SK-N-SH (cell line): Measurements from ENCODE around the gene GPR107. TPM values are rescaled to one million over a fixed set of nuclear protein-coding genes. Genes with fewer than 3 reads are reported as not detected.

ENCODE experiments used
- CTCF ChIA-PET: fragments of 300-600, 350-600 bp; formaldehyde crosslinking; extraction: SDS; loops from one replicate; lab custom pipeline; 2021; lab: Yijun Ruan, JAX
- POLR2A ChIA-PET: fragments of 350-600 bp; sonication (Branson Sonifier 250); formaldehyde crosslinking; extraction: SDS; loops from one replicate; lab custom pipeline; 2020; ENCODE audit warnings: antibody characterized with exemption, inconsistent platforms; lab: Yijun Ruan, JAX
- DNase-seq: peaks from one replicate; pipeline ENCODE4 v3.0.0; 2012
- H2AFZ ChIP-seq: fragments of 200-600 bp; sonication (generic); 2 replicates; pipeline ENCODE4 v1.8.1; 2016; ENCODE audit warnings: antibody characterized with exemption, mild to moderate bottlenecking, low read depth
- H3F3A ChIP-seq: fragments of 200-600 bp; sonication (generic); replicated peaks from 2 replicates; pipeline ENCODE3; 2016; ENCODE audit warnings: antibody characterized with exemption, mild to moderate bottlenecking; ENCODE audit not compliant: insufficient read depth
- H3K27ac ChIP-seq, 2 experiments: fragments of 200-500 bp in 1 of 2; fragments of 200-600 bp in 1 of 2; sonication (Bioruptor generic) in 1 of 2; sonication (generic), shearing (Covaris generic) in 1 of 2; 2 replicates each; pipeline versions ENCODE4 v1.5.1 to v1.6.1; 2014 to 2016; ENCODE audit warnings: low read depth in 2 of 2, inconsistent platforms in 1 of 2, low read length in 1 of 2, mild to moderate bottlenecking in 1 of 2, mixed read lengths in 1 of 2
- H3K27me3 ChIP-seq: fragments of 200-600 bp; sonication (generic), shearing (Covaris generic); 2 replicates; pipeline ENCODE4 v1.6.1; 2016; ENCODE audit warnings: mixed run types; ENCODE audit not compliant: insufficient read depth
- H3K36me3 ChIP-seq, 2 experiments: fragments of 200-500 bp in 1 of 2; fragments of 200-600 bp in 1 of 2; sonication (Bioruptor generic) in 1 of 2; sonication (generic) in 1 of 2; replicated peaks in 1 of 2; 2 replicates each; pipeline versions ENCODE3 to v1.5.1; 2014 to 2016; ENCODE audit warnings: low read length in 1 of 2, mild to moderate bottlenecking in 1 of 2; ENCODE audit not compliant: insufficient read depth in 2 of 2, control insufficient read depth in 1 of 2
- H3K4me1 ChIP-seq, 2 experiments: fragments of 200-500 bp in 1 of 2; fragments of 200-600 bp in 1 of 2; sonication (Bioruptor generic) in 1 of 2; sonication (generic), shearing (Covaris generic) in 1 of 2; 2 replicates each; pipeline versions ENCODE4 v1.5.1 to v1.6.1; 2014 to 2016; ENCODE audit warnings: low read depth in 1 of 2, low read length in 1 of 2, mixed run types in 1 of 2; ENCODE audit not compliant: insufficient read depth in 2 of 2, control insufficient read depth in 1 of 2
- H3K4me2 ChIP-seq: fragments of 200-600 bp; sonication (generic), shearing (Covaris generic); 2 replicates; pipeline ENCODE4 v1.6.1; 2017; ENCODE audit warnings: mixed run types
- H3K4me3 ChIP-seq, 2 experiments: fragments of 200-500 bp in 1 of 2; fragments of 200-600 bp in 1 of 2; sonication (Bioruptor generic) in 1 of 2; sonication (generic), shearing (Covaris generic) in 1 of 2; 2 replicates each; pipeline versions ENCODE4 v1.5.1 to v1.8.1; 2014 to 2016; ENCODE audit warnings: low read depth in 2 of 2, inconsistent platforms in 1 of 2, low read length in 1 of 2, mild to moderate bottlenecking in 1 of 2, mixed read lengths in 1 of 2, moderate library complexity in 1 of 2
- H3K79me2 ChIP-seq: fragments of 200-600 bp; sonication (generic); 2 replicates; pipeline ENCODE4 v1.8.1; 2017; ENCODE audit warnings: mild to moderate bottlenecking; ENCODE audit not compliant: insufficient read depth
- H3K9ac ChIP-seq: fragments of 200-600 bp; sonication (generic); 2 replicates; pipeline ENCODE4 v1.6.1; 2017; ENCODE audit warnings: mixed run types
- H3K9me2 ChIP-seq: fragments of 200-600 bp; sonication (generic); 2 replicates; pipeline ENCODE4 v1.6.1; 2017; ENCODE audit warnings: mixed run types
- H3K9me3 ChIP-seq: fragments of 200-600 bp; sonication (generic); 2 replicates; pipeline ENCODE4 v1.6.1; 2017; ENCODE audit warnings: mixed run types, mild to moderate bottlenecking, moderate library complexity
- H4K20me1 ChIP-seq: fragments of 200-600 bp; sonication (generic); 2 replicates; pipeline ENCODE4 v1.6.1; 2017; ENCODE audit warnings: mild to moderate bottlenecking, mixed run types; ENCODE audit not compliant: insufficient read depth
- CTCF ChIP-seq: fragments of 200-600 bp; sonication (generic); IDR thresholded peaks from 2 replicates; pipeline ENCODE4 v1.6.1; 2017; ENCODE audit warnings: antibody characterized with exemption, mild to moderate bottlenecking, moderate library complexity
- EP300 ChIP-seq, 2 experiments: IDR thresholded peaks; 2 replicates each; pipeline versions ENCODE4 v1.4.0 to v1.6.1; 2012; ENCODE audit warnings: borderline replicate concordance in 1 of 2, low read depth in 1 of 2, low read length in 1 of 2
- EZH2phosphoT487 ChIP-seq: fragments of 200-600 bp; sonication (generic); IDR thresholded peaks from 2 replicates; pipeline ENCODE4 v1.6.1; 2017; ENCODE audit warnings: low read depth, mixed run types, mild to moderate bottlenecking, antibody characterized with exemption, moderate library complexity, borderline replicate concordance
- FOSL2 ChIP-seq: IDR thresholded peaks from 2 replicates; pipeline ENCODE4 v1.4.0; 2012; ENCODE audit warnings: low read depth, mild to moderate bottlenecking, moderate library complexity, borderline replicate concordance
- IRF3 ChIP-seq: fragments of 150-350 bp; IDR thresholded peaks from 2 replicates; pipeline ENCODE4 v1.6.1; 2016; ENCODE audit warnings: mild to moderate bottlenecking, low read depth, low read length
- JUND ChIP-seq: IDR thresholded peaks from 2 replicates; pipeline ENCODE4 v1.4.0; 2012
- MXI1 ChIP-seq: IDR thresholded peaks from 2 replicates; pipeline ENCODE4 v1.6.1; 2012; ENCODE audit warnings: mild to moderate bottlenecking, low read depth, low read length, improper control_type of control experiment
- NFIC ChIP-seq: IDR thresholded peaks from 2 replicates; pipeline ENCODE4 v1.4.0; 2012; ENCODE audit warnings: borderline replicate concordance
- RAD21 ChIP-seq: IDR thresholded peaks from 2 replicates; pipeline ENCODE4 v1.6.1; 2012; ENCODE audit warnings: mild to moderate bottlenecking, low read length
- RFX5 ChIP-seq: IDR thresholded peaks from 2 replicates; pipeline ENCODE4 v1.6.1; 2012; ENCODE audit warnings: mild to moderate bottlenecking, improper control_type of control experiment, low read length
- RXRA ChIP-seq: IDR thresholded peaks from 2 replicates; pipeline ENCODE4 v1.4.0; 2012; ENCODE audit warnings: low read depth, mild to moderate bottlenecking, borderline replicate concordance
- TAF1 ChIP-seq: IDR thresholded peaks from 2 replicates; pipeline ENCODE4 v1.6.1; 2012; ENCODE audit warnings: low read depth, mild to moderate bottlenecking, low read length, moderate library complexity, borderline replicate concordance
- YY1 ChIP-seq: IDR thresholded peaks from 2 replicates; pipeline ENCODE4 v1.4.0; 2012; ENCODE audit warnings: low read depth, mild to moderate bottlenecking
- ZBTB33 ChIP-seq: IDR thresholded peaks from 2 replicates; pipeline ENCODE4 v1.4.0; 2012; ENCODE audit warnings: low read depth, borderline replicate concordance
- WGBS: methylation state at CpG from one replicate; pipeline ENCODE4 v1.1.6; 2017; ENCODE audit warnings: low lambda C conversion rate; 5-methylcytosine and 5-hydroxymethylcytosine counted together
- polyA plus RNA-seq, 3 experiments: library from polyadenylated mRNA; depleted of rRNA; stranded (reverse); fragments of >200 nt; gene quantifications; 2 replicates each; pipeline ENCODE4 v1.2.3, GENCODE V29; 2012
- TF ChIP-seq, protein P1 (sequence below): IDR thresholded peaks from 2 replicates; pipeline ENCODE4 v1.4.0; 2012; ENCODE audit warnings: low read depth
- TF ChIP-seq, protein P2 (sequence below): fragments of 150-350 bp; IDR thresholded peaks from 2 replicates; pipeline ENCODE4 v1.6.1; 2017; ENCODE audit warnings: antibody characterized with exemption, low read length, low read depth, borderline replicate concordance

Gene GPR107
- polyA plus RNA-seq, 1 of the 3 experiments (the other 2 are of a cell fraction), result 23.0 TPM

DNA sequence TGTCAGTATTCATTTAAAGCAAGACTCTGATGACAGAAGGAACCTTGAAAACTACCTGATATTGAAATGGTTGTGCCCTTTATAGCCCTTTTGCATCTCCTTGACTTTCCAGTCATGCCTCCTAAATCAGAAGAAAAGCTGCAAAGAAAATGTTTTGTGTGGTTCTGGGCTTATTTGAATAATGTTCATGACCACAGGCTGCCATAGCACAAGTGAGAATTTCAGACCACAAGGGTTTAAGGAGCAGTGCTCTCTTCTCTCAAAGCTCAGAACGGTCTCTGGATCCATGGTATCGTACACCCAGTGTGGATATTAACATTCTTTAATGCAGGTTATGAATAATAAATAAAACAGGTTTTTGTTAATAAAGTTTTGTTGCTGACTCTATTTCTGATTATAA, 54.2 kb downstream of the GPR107 start:
- Histone ChIP-seq H3K4me1 (peaks cover 0 to 18% of the 10 kb centered on the region in 2 experiments; a peak in 1 of 4 replicates), H3K79me2 (no peaks in the 10 kb centered on the region), H3F3A (peaks cover 3% of the 10 kb centered on the region), H3K9ac (no peak overlapping the region), H2AFZ (no peak overlapping the region), H3K9me2 (no peaks in the 10 kb centered on the region), H3K36me3 (peaks cover 28 to 40% of the 10 kb centered on the region in 2 experiments), H3K4me3 (no peak overlapping the region), H3K27me3 (no peaks in the 10 kb centered on the region), H3K4me2 (no peak overlapping the region), H3K9me3 (no peaks in the 10 kb centered on the region), H4K20me1 (no peaks in the 10 kb centered on the region)
- CTCF ChIA-PET, result interaction anchor here (0.5 to 4.8 kb wide), 44 partner anchors 9 to 263 kb away, joined by 3 to 73 read pairs (median 5); no protein-coding TSS in a partner anchor
- POLR2A ChIA-PET, result no interaction called here
- no peak for DNase-seq
- TF ChIP-seq MXI1 (no peak), IRF3 (no peak), FOSL2 (no peak), RAD21 (no peak), YY1 (no peak), JUND (no peak), EZH2phosphoT487 (no peak), NFIC (no peak), CTCF (no peak), RFX5 (no peak), EP300 (IDR thresholded peaks at IDR 0.05; ENCODE audit: borderline replicate concordance in 1 of 2, low read depth in 1 of 2, low read length in 1 of 2) (no peak), TAF1 (no peak), RXRA (no peak), ZBTB33 (no peak)
- TF ChIP-seq, protein P1, sequence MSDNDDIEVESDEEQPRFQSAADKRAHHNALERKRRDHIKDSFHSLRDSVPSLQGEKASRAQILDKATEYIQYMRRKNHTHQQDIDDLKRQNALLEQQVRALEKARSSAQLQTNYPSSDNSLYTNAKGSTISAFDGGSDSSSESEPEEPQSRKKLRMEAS, result no peak
- TF ChIP-seq, protein P2, sequence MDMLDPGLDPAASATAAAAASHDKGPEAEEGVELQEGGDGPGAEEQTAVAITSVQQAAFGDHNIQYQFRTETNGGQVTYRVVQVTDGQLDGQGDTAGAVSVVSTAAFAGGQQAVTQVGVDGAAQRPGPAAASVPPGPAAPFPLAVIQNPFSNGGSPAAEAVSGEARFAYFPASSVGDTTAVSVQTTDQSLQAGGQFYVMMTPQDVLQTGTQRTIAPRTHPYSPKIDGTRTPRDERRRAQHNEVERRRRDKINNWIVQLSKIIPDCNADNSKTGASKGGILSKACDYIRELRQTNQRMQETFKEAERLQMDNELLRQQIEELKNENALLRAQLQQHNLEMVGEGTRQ, result no peak
- TF ChIP-seq, all 33 proteins: peak for 0
- H3K27ac ChIP-seq, result peak overlapping the region in 1 of 2 experiments; percentile 8; a peak in 1 of 4 replicates
- 100% methylated on average over 2 of the region's 2 CpGs for WGBS
